Fibroblast of mammary gland (primary cell): ENCODE results near the gene USP17L11.
A peak's percentile ranks its signal among the peaks of the same experiment; 100 is the strongest.
"Not testable (repeated sequence)": the region's sequence is repeated elsewhere in the genome, so short reads cannot be mapped to it uniquely, and the experiment has no call there.

Source experiments
- DNase-seq: peaks from one replicate; pipeline ENCODE4 v3.0.0-alpha.2; 2010; ENCODE audit warnings: low read depth
- H3K4me3 ChIP-seq: 2 replicates; pipeline ENCODE4 v1.5.1; 2011; ENCODE audit warnings: low read depth, mild to moderate bottlenecking, low read length, moderate library complexity; ENCODE audit not compliant: control insufficient read depth
- CTCF ChIP-seq: conservative IDR thresholded peaks from 2 replicates; pipeline ENCODE4 v1.5.1; 2011; ENCODE audit warnings: low read depth, low read length, inconsistent platforms; ENCODE audit not compliant: control insufficient read depth, insufficient read depth

The USP17L11 gene

GRCh38 chr4:9215105-9215504, at the start of gene USP17L11:
TSS of gene USP17L11 (plus strand) at chr4:9215405. CDS start at chr4:9215405, 0 bp downstream.
- DNase-seq, H3K4me3 ChIP-seq: not testable (repeated sequence)

- not testable (repeated sequence) for H3K4me3 ChIP-seq
- peak; percentile 44 for TF ChIP-seq CTCF
- DNase-seq: peak; percentile 28
Observed at GRCh38 chr4:9165990-9166389, 49.2 kb upstream of the USP17L11 start.

GRCh38 chr4:9169791-9170459, 45.3 kb upstream of the USP17L11 start, which contains the start of gene FAM90A26:
TSS of gene FAM90A26 (plus strand) at chr4:9170409. CDS start at chr4:9173173, 2,764 bp downstream.
- H3K4me3 ChIP-seq, DNase-seq: not testable (repeated sequence)

GRCh38 chr4:9210357-9210756, 4.8 kb upstream of the USP17L11 start, which contains the start of gene USP17L10:
TSS of gene USP17L10 (plus strand) at chr4:9210657. CDS start at chr4:9210657, 0 bp downstream.
- not testable (repeated sequence) for DNase-seq, H3K4me3 ChIP-seq

GRCh38 chr4:9214701-9215100, 504 bp upstream of the USP17L11 start:
- H3K4me3 ChIP-seq, DNase-seq: not testable (repeated sequence)

GRCh38 chr4:9219852-9220251, 4.6 kb downstream of the USP17L11 start, which contains the start of gene USP17L12:
TSS of gene USP17L12 (plus strand) at chr4:9220152. CDS start at chr4:9220152, 0 bp downstream.
- H3K4me3 ChIP-seq, DNase-seq: not testable (repeated sequence)

GRCh38 chr4:9224596-9224995, 9.4 kb downstream of the USP17L11 start, which contains the start of gene USP17L13:
TSS of gene USP17L13 (plus strand) at chr4:9224896. CDS start at chr4:9224896, 0 bp downstream.
- not testable (repeated sequence) for H3K4me3 ChIP-seq, DNase-seq

- not testable (repeated sequence) for H3K4me3 ChIP-seq, DNase-seq
Observed at GRCh38 chr4:9230249-9230648, 15.0 kb downstream of the USP17L11 start.

GRCh38 chr4:9234085-9234484, 18.9 kb downstream of the USP17L11 start, which contains the start of gene USP17L15:
TSS of gene USP17L15 (plus strand) at chr4:9234385. CDS start at chr4:9234385, 0 bp downstream.
- H3K4me3 ChIP-seq, DNase-seq: not testable (repeated sequence)

- not testable (repeated sequence) for H3K4me3 ChIP-seq, DNase-seq
Observed at GRCh38 chr4:9238461-9238860, 23.3 kb downstream of the USP17L11 start.

- not testable (repeated sequence) for H3K4me3 ChIP-seq, DNase-seq
Observed at GRCh38 chr4:9243579-9243978, 28.4 kb downstream of the USP17L11 start, which contains the start of gene USP17L17. TSS of gene USP17L17 (plus strand) at chr4:9243879. CDS start at chr4:9243879, 0 bp downstream.

GRCh38 chr4:9247953-9248680, 32.9 kb downstream of the USP17L11 start, which contains the start of gene USP17L18:
TSS of gene USP17L18 (plus strand) at chr4:9248630. CDS start at chr4:9248630, 0 bp downstream.
- not testable (repeated sequence) for H3K4me3 ChIP-seq, DNase-seq

GRCh38 chr4:9253078-9253477, 37.9 kb downstream of the USP17L11 start, which contains the start of gene USP17L19:
TSS of gene USP17L19 (plus strand) at chr4:9253378. CDS start at chr4:9253378, 0 bp downstream.
- not testable (repeated sequence) for H3K4me3 ChIP-seq, DNase-seq

GRCh38 chr4:9257824-9258223, 42.6 kb downstream of the USP17L11 start, which contains the start of gene USP17L20:
TSS of gene USP17L20 (plus strand) at chr4:9258124. CDS start at chr4:9258124, 0 bp downstream.
- not testable (repeated sequence) for H3K4me3 ChIP-seq, DNase-seq

GRCh38 chr4:9262572-9262971, 47.4 kb downstream of the USP17L11 start, which contains the start of gene USP17L21:
TSS of gene USP17L21 (plus strand) at chr4:9262872. CDS start at chr4:9262872, 0 bp downstream.
- H3K4me3 ChIP-seq, DNase-seq: not testable (repeated sequence)
